HFFc6 (cell line): ENCODE measurements around the gene ERAP2. TPM values are rescaled to one million over a fixed set of nuclear protein-coding genes. Genes with fewer than 3 reads are reported as not detected.

Source experiments
- DNase-seq: peaks from one replicate; pipeline ENCODE4 v3.0.0-alpha.2; 2018
- H3K27ac Mint-ChIP-seq: 2 replicates; pipeline ENCODE4 v1.8.0; 2020; ENCODE audit warnings: mild to moderate bottlenecking, mixed read lengths
- H3K27me3 Mint-ChIP-seq: 2 replicates; pipeline ENCODE4 v1.8.0; 2021; ENCODE audit warnings: mild to moderate bottlenecking, moderate library complexity, mixed read lengths; ENCODE audit not compliant: insufficient read depth
- H3K36me3 Mint-ChIP-seq: 2 replicates; pipeline ENCODE4 v1.8.0; 2021; ENCODE audit warnings: low read depth, mixed read lengths
- H3K4me1 Mint-ChIP-seq: 2 replicates; pipeline ENCODE4 v1.8.0; 2020; ENCODE audit warnings: low read depth, mixed read lengths
- H3K4me3 Mint-ChIP-seq: 2 replicates; pipeline ENCODE4 v1.8.0; 2020; ENCODE audit warnings: mild to moderate bottlenecking, moderate library complexity, mixed read lengths
- H3K9me3 Mint-ChIP-seq: 2 replicates; pipeline ENCODE4 v1.8.0; 2020; ENCODE audit warnings: mild to moderate bottlenecking, mixed read lengths
- total RNA-seq, 6 experiments: library from RNA; stranded (reverse); fragmentation: NEBNext Ultra II Directional; extraction: Animal tissue kit (Norgen Biotek cat#: 25700); gene quantifications; 2 replicates in 1 of 6; 3 replicates in 5 of 6; pipeline ENCODE4 v1.2.3, GENCODE V29; 2021
- TF ChIP-seq, protein P1 (sequence below): fragments of 200-600 bp; sonication (generic); IDR thresholded peaks from 2 replicates; pipeline ENCODE4 v1.5.0; 2021; ENCODE audit warnings: antibody characterized with exemption, mild to moderate bottlenecking

ERAP2 gene
- total RNA-seq, 6 experiments from 2014 or later, result 0.97 to 2.6 (median 1.5) TPM

DNA sequence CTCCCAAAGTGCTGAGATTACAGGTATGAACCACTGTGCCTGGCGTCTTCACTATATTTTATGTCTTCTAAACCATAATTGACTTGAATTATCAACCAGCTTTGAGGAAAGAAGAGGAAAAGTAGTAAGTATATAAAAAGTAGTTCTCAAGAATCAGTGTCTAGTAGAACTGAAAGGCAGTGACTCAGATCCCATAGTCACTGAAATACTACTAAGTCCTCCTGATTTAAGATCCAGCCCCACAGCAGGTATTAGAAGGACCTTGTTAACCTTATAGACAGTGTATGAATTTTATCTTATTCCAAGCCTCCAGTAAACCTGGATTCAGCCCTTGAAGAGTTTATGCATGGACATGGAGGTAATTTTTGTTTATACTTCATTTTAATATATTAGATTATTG is 91.1 kb downstream of the ERAP2 start:
- no peak overlapping the region; the same call in 1 of the 2 replicates for H3K27ac Mint-ChIP-seq
- H3K9me3 Mint-ChIP-seq, result no peaks in the 10 kb centered on the region
- peaks cover 5% of the 10 kb centered on the region; the same call in 1 of the 2 replicates for H3K36me3 Mint-ChIP-seq

GRCh38 chr5:96968074-96968473 is 91.8 kb downstream of the ERAP2 start:
- H3K4me1 Mint-ChIP-seq, result peaks cover 45% of the 10 kb centered on the region
- no peaks in the 10 kb centered on the region for H3K27me3 Mint-ChIP-seq
- H3K27ac Mint-ChIP-seq, result no peak overlapping the region
- H3K4me3 Mint-ChIP-seq, result no peak overlapping the region
- H3K9me3 Mint-ChIP-seq, result no peaks in the 10 kb centered on the region
- peaks cover 5% of the 10 kb centered on the region; the same call in 1 of the 2 replicates for H3K36me3 Mint-ChIP-seq
- TF ChIP-seq, protein P1, sequence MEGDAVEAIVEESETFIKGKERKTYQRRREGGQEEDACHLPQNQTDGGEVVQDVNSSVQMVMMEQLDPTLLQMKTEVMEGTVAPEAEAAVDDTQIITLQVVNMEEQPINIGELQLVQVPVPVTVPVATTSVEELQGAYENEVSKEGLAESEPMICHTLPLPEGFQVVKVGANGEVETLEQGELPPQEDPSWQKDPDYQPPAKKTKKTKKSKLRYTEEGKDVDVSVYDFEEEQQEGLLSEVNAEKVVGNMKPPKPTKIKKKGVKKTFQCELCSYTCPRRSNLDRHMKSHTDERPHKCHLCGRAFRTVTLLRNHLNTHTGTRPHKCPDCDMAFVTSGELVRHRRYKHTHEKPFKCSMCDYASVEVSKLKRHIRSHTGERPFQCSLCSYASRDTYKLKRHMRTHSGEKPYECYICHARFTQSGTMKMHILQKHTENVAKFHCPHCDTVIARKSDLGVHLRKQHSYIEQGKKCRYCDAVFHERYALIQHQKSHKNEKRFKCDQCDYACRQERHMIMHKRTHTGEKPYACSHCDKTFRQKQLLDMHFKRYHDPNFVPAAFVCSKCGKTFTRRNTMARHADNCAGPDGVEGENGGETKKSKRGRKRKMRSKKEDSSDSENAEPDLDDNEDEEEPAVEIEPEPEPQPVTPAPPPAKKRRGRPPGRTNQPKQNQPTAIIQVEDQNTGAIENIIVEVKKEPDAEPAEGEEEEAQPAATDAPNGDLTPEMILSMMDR, result no peak
- peak; percentile 9 for DNase-seq

More for the DNA sequence above, 91.1 kb downstream of the ERAP2 start:
- H3K4me3 Mint-ChIP-seq, result no peak overlapping the region
- no peaks in the 10 kb centered on the region for H3K27me3 Mint-ChIP-seq
- TF ChIP-seq, protein P1, result no peak
- DNase-seq, result no peak
- H3K4me1 Mint-ChIP-seq, result peaks cover 45% of the 10 kb centered on the region

GRCh38 chr5:96968614-96969013 is 92.3 kb downstream of the ERAP2 start:
- peaks cover 5% of the 10 kb centered on the region; the same call in 1 of the 2 replicates for H3K36me3 Mint-ChIP-seq
- H3K4me3 Mint-ChIP-seq, result no peak overlapping the region
- TF ChIP-seq, protein P1, result no peak
- no peaks in the 10 kb centered on the region for H3K27me3 Mint-ChIP-seq
- no peak for DNase-seq
- H3K4me1 Mint-ChIP-seq, result peaks cover 40% of the 10 kb centered on the region
- no peaks in the 10 kb centered on the region for H3K9me3 Mint-ChIP-seq
- peak overlapping the region; percentile 26; the same call in 1 of the 2 replicates for H3K27ac Mint-ChIP-seq

Other genes with a start within 250 kb of the ERAP2 start
- 100 to 1,000 TPM; 274 to 342 (median 322) TPM for gene CAST, start 214.1 kb upstream of the ERAP2 start, total RNA-seq
- gene ERAP1, start 68.6 kb upstream of the ERAP2 start, total RNA-seq, result 10 to 100 TPM; 16.6 to 41.9 (median 36.6) TPM
- 10 to 100 TPM; 20.2 to 23.9 (median 22.6) TPM for gene LNPEP, start 59.6 kb downstream of the ERAP2 start, total RNA-seq